GM12878 (cell line): ENCODE data around the gene CEBPG. TPM values are rescaled to one million over a fixed set of nuclear protein-coding genes. Genes with fewer than 3 reads are reported as not detected.

Experiments
- ATAC-seq: fragments of 200-7000 bp; cut with Tn5 transposase; 3 replicates; pipeline ENCODE4 v1.9.1; 2020; ENCODE audit warnings: mild to moderate bottlenecking, moderate library complexity
- BruUV-seq: library from RNA; stranded (reverse); fragments of 400-500 nt; replicated peaks from 2 replicates; lab custom pipeline; 2021; lab: Mats Ljungman, UMichigan
- CTCF ChIA-PET: fragments of 300-600 bp; sonication (Branson Sonifier 250); formaldehyde crosslinking; extraction: SDS; loops from one replicate; lab custom pipeline; 2021; ENCODE audit warnings: inconsistent platforms; lab: Yijun Ruan, JAX
- POLR2A ChIA-PET: fragments of 350-600 bp; formaldehyde crosslinking; extraction: SDS; loops from one replicate; lab custom pipeline; 2021; ENCODE audit warnings: inconsistent platforms; lab: Charles Lee
- RAD21 ChIA-PET: fragments of 300-600 bp; sonication (Branson Sonifier 250); formaldehyde crosslinking; loops from one replicate; lab custom pipeline; 2023; ENCODE audit warnings: antibody characterized with exemption; ENCODE audit not compliant: unreplicated experiment; lab: Charles Lee
- SMC1A ChIA-PET: fragments of 300-600 bp; sonication (Branson Sonifier 250); formaldehyde crosslinking; loops from one replicate; lab custom pipeline; 2023; ENCODE audit not compliant: unreplicated experiment, uncharacterized antibody; lab: Charles Lee
- DNase-seq: peaks from one replicate; pipeline ENCODE4 v3.0.0-alpha.2; 2011; ENCODE audit warnings: low read depth, low spot score
- FAIRE-seq: peaks from 3 replicates; lab custom pipeline; 2011; peaks lifted over from hg19 to GRCh38; lab: Jason Lieb, UNC
- H2AFZ ChIP-seq: 2 replicates; pipeline ENCODE4 v1.6.0; 2011; ENCODE audit warnings: low read depth, low read length, control low read depth; ENCODE audit not compliant: control insufficient read depth
- H3K27ac ChIP-seq: 2 replicates; pipeline ENCODE4 v1.5.1; 2011; ENCODE audit warnings: control low read depth; ENCODE audit not compliant: control insufficient read depth, insufficient read depth
- H3K27me3 ChIP-seq, 2 experiments: replicated peaks in 1 of 2; 2 replicates each; pipeline versions ENCODE4 v1.6.0 to v1.6.1; 2011; ENCODE audit warnings: low read length in 1 of 2; ENCODE audit not compliant: control insufficient read depth in 2 of 2, insufficient read depth in 2 of 2
- H3K36me3 ChIP-seq, 2 experiments: 2 replicates each; pipeline ENCODE4 v1.5.1; 2011; ENCODE audit warnings: low read length in 1 of 2; ENCODE audit not compliant: control insufficient read depth in 2 of 2, insufficient read depth in 2 of 2
- H3K4me1 ChIP-seq: 2 replicates; pipeline ENCODE4 v1.6.1; 2011; ENCODE audit warnings: mild to moderate bottlenecking, low read length, moderate library complexity, mixed read lengths; ENCODE audit not compliant: control insufficient read depth, insufficient read depth
- H3K4me2 ChIP-seq: 2 replicates; pipeline ENCODE4 v1.6.0; 2011; ENCODE audit warnings: control low read depth; ENCODE audit not compliant: control insufficient read depth, insufficient read depth
- H3K4me3 ChIP-seq: fragments of 200-600 bp; sonication (generic); 2 replicates; pipeline ENCODE4 v1.5.1; 2016
- H3K79me2 ChIP-seq: 2 replicates; pipeline ENCODE4 v1.6.0; 2011; ENCODE audit warnings: low read length; ENCODE audit not compliant: control insufficient read depth, insufficient read depth
- H3K9ac ChIP-seq: 2 replicates; pipeline ENCODE4 v1.8.0; 2011; ENCODE audit warnings: low read length, control low read depth, mixed read lengths; ENCODE audit not compliant: control insufficient read depth, insufficient read depth
- H3K9me3 ChIP-seq: replicated peaks from 3 replicates; pipeline ENCODE4 v1.5.1; 2011; ENCODE audit warnings: mild to moderate bottlenecking, low read length; ENCODE audit not compliant: control insufficient read depth, insufficient read depth
- H4K20me1 ChIP-seq: 2 replicates; pipeline ENCODE4 v1.6.0; 2011; ENCODE audit not compliant: control insufficient read depth, insufficient read depth
- E2F4 ChIP-seq: IDR thresholded peaks from 2 replicates; pipeline ENCODE4 v1.6.1; 2012; ENCODE audit warnings: low read depth, low read length, improper control_type of control experiment
- GABPA ChIP-seq: IDR thresholded peaks from 2 replicates; pipeline ENCODE4 v1.6.1; 2014; ENCODE audit warnings: antibody characterized with exemption, low read depth, mild to moderate bottlenecking, inconsistent platforms
- HCFC1 ChIP-seq: fragments of 150-350 bp; IDR thresholded peaks from 2 replicates; pipeline ENCODE4 v1.6.1; 2014; ENCODE audit warnings: low read length
- NBN ChIP-seq: fragments of 450-650 bp; IDR thresholded peaks from 2 replicates; pipeline ENCODE4 v1.6.1; 2016
- NRF1 ChIP-seq: conservative IDR thresholded peaks from 2 replicates; pipeline ENCODE4 v1.6.1; 2011; ENCODE audit warnings: mild to moderate bottlenecking, low read depth, low read length, improper control_type of control experiment
- PBX3 ChIP-seq: IDR thresholded peaks from 2 replicates; pipeline ENCODE4 v1.6.1; 2011; ENCODE audit warnings: mild to moderate bottlenecking, low read depth, low read length, moderate library complexity; ENCODE audit not compliant: insufficient replicate concordance
- RUNX3 ChIP-seq: IDR thresholded peaks from 2 replicates; pipeline ENCODE4 v1.6.1; 2012; ENCODE audit warnings: low read length, inconsistent platforms
- SMC3 ChIP-seq: IDR thresholded peaks from 2 replicates; pipeline ENCODE4 v1.6.1; 2011; ENCODE audit warnings: low read length, improper control_type of control experiment, borderline replicate concordance
- SRF ChIP-seq, 2 experiments: IDR thresholded peaks; 2 replicates each; pipeline ENCODE4 v1.6.1; 2011; ENCODE audit warnings: low read depth in 2 of 2, low read length in 2 of 2, mild to moderate bottlenecking in 1 of 2, moderate library complexity in 1 of 2
- TCF12 ChIP-seq: IDR thresholded peaks from 2 replicates; pipeline ENCODE4 v1.6.1; 2011; ENCODE audit warnings: low read depth, mild to moderate bottlenecking, low read length
- WRNIP1 ChIP-seq: IDR thresholded peaks from 2 replicates; pipeline ENCODE4 v1.6.1; 2011; ENCODE audit warnings: low read depth, low read length, improper control_type of control experiment, borderline replicate concordance
- WGBS: methylation state at CpG from one replicate; pipeline ENCODE4 v1.1.6; 2016; ENCODE audit warnings: low lambda C conversion rate; ENCODE audit not compliant: insufficient replicate concordance, insufficient coverage; ENCODE audit errors: missing lambda C conversion rate; 5-methylcytosine and 5-hydroxymethylcytosine counted together
- in situ Hi-C: fragments of 300-500 bp; cut with MboI; formaldehyde crosslinking; loops from 9 replicates; pipeline ENCODE4 v1.14.3; 2018; ENCODE audit warnings: mixed read lengths
- intact Hi-C: fragments of 100-400 bp; cut with micrococcal nuclease; formaldehyde crosslinking; loops from one replicate; pipeline ENCODE4 v1.14.2; 2022; ENCODE audit not compliant: unreplicated experiment
- polyA plus RNA-seq, 11 experiments: library from polyadenylated mRNA; depleted of rRNA in 4 of 11; unstranded in 6 of 11; stranded (reverse) in 5 of 11; fragments of >200 nt; fragmentation: Nextera tagmentation in 4 of 11; fragmentation: Illumina TruSeq in 1 of 11; extraction: Ambion mirVana in 4 of 11; extraction: Trizol in 1 of 11; gene quantifications; 1 replicate in 1 of 11; 2 replicates in 10 of 11; pipeline versions ENCODE4 v1.2.1 to v1.2.3, GENCODE V29; 2011 to 2016; ENCODE audit warnings: inconsistent platforms in 2 of 11, missing spikeins in 2 of 11, low read depth in 1 of 11
- total RNA-seq, 4 experiments: library from RNA; depleted of rRNA in 3 of 4; stranded (reverse); fragments of >200 nt in 3 of 4; fragmentation: Illumina TruSeq in 1 of 4; extraction: Trizol in 1 of 4; gene quantifications; 2 replicates each; pipeline versions ENCODE4 v1.2.1 to v1.2.3, GENCODE V29; 2013 to 2021
- TF ChIP-seq, protein P1 (sequence below): IDR thresholded peaks from 2 replicates; pipeline ENCODE4 v1.6.1; 2011; ENCODE audit warnings: low read depth, low read length, improper control_type of control experiment, borderline replicate concordance

Gene CEBPG
- total and polyA plus RNA-seq, 10 of the 15 experiments (the other 5 are each of a cell fraction or from before 2014, with no cell fraction given) = 5.2 to 22.4 (median 20.0) TPM

GRCh38 chr19:33390908-33391630 lies 17.6 kb downstream of the CEBPG start:
- Histone ChIP-seq H3K9me3 (no peaks in the 10 kb centered on the region), H3K9ac (no peak overlapping the region), H4K20me1 (no peaks in the 10 kb centered on the region), H3K36me3 (no peaks in the 10 kb centered on the region; a peak in 1 of 4 replicates), H3K27ac (no peak overlapping the region), H3K4me1 (no peaks in the 10 kb centered on the region), H3K4me3 (no peak overlapping the region), H2AFZ (no peak overlapping the region), H3K27me3 (no peaks in the 10 kb centered on the region), H3K79me2 (no peaks in the 10 kb centered on the region), H3K4me2 (no peak overlapping the region)
- TF ChIP-seq HCFC1 (no peak), WRNIP1 (no peak), SRF (IDR thresholded peaks at IDR 0.05; ENCODE audit: low read depth in 2 of 2, low read length in 2 of 2) (no peak), TCF12 (no peak), GABPA (no peak), RUNX3 (no peak), SMC3 (no peak), NRF1 (no peak), PBX3 (no peak), E2F4 (no peak), NBN (no peak)
- TF ChIP-seq, protein P1, sequence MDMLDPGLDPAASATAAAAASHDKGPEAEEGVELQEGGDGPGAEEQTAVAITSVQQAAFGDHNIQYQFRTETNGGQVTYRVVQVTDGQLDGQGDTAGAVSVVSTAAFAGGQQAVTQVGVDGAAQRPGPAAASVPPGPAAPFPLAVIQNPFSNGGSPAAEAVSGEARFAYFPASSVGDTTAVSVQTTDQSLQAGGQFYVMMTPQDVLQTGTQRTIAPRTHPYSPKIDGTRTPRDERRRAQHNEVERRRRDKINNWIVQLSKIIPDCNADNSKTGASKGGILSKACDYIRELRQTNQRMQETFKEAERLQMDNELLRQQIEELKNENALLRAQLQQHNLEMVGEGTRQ = no peak
- DNase-seq = no peak
- ATAC-seq = no peak
- WGBS = 58% methylated on average over 24 of the region's 24 CpGs
- POLR2A ChIA-PET = interaction anchor here (0.5 kb wide), 1 partner anchor 19 kb away, joined by 4 read pairs; no protein-coding TSS in a partner anchor
- RAD21 ChIA-PET = no interaction called here
- SMC1A ChIA-PET = no interaction called here
- no peak for FAIRE-seq
- BruUV-seq = no TSS peak
- CTCF ChIA-PET = no interaction called here
- in situ Hi-C loops = no loop called here
- intact Hi-C loops = no loop called here
